Measurements from ENCODE around the gene FAM78B.

The FAM78B gene

DNA sequence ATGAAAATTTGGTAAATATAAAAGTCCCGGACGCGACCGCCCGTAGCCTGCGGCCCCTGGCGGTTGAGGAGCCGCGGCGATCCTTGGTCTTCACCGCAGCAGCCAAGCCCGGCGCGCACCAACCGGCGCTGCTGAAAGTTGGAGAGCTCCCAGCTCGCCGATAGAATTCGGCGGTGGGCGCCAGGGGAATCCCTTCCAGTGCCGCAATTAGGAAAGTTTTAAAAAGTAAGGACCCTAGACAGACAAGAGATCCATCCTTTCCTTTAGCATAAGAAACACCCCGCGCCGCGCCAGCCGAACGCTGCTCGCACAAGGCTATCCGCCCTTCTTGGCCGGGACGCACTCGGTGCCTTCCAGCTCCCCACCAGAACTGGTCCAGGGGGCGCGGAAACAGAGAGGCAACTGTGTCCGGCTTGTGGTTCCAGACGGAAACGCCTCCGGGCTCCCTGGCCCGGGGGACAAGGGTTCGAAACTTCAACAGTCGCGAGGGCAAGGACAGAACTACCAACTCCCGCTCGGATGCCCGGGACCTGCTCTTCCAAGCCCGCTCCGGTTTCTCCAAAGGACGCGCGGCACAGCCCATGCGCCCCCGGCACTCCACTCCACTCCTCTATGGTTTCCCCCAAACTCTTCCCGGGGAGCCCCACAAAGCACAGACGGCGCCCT lies 1.7 kb downstream of the FAM78B start:
- no peak for DNase-seq (ENCODE audit: low read depth)

GRCh38 chr1:166164646-166164994 lies 2.2 kb downstream of the FAM78B start:
- DNase-seq (ENCODE audit: low read depth), result no peak

- no peak for DNase-seq (ENCODE audit: low read depth)
These were observed 7.1 kb downstream of the FAM78B start for GRCh38 chr1:166159656-166160055.

DNA sequence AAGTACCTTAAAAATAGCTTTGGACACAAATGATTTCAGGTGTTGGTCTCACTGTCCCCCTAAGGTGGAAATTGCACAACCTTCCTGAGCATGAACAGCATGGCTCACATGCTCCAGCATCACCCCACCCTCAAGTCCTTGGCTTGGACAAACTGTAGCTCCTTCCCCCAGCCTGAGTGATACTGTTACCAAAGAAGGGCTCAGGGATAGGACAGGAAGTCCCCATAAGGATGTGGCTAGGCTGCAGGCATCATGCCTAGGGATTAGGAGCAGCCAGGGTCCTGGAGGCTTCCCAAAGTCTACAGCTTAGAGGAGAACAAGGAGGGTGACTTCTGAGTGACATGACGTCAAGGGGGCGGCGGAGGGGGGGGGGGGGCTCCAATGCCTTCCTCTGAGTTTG lies 10.1 kb downstream of the FAM78B start:
- DNase-seq (ENCODE audit: low read depth), result no peak

DNA sequence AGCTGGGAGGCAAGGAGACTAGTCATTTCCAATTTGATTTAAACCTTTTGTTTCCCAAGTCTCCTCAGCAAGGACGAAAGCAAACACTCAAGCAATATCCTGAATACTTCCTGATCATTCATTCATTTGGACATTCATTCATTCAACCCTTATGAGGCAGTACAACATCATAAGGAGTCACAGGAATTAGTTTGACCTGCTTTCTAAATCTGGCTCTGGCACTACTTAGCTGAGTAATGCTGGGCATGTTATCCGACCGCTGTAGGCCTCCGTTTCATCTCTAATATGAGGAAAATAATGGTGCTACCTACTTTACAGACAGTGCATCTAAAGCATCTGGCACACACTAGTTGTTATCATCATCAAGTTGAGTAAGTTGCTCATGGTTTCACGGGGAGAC lies 11.7 kb downstream of the FAM78B start:
- no peak for DNase-seq (ENCODE audit: low read depth)

- no peak for DNase-seq (ENCODE audit: low read depth)
These were observed 13.1 kb downstream of the FAM78B start for GRCh38 chr1:166153525-166154314.

GRCh38 chr1:166152978-166153377 lies 13.8 kb downstream of the FAM78B start:
- DNase-seq (ENCODE audit: low read depth), result no peak

DNA sequence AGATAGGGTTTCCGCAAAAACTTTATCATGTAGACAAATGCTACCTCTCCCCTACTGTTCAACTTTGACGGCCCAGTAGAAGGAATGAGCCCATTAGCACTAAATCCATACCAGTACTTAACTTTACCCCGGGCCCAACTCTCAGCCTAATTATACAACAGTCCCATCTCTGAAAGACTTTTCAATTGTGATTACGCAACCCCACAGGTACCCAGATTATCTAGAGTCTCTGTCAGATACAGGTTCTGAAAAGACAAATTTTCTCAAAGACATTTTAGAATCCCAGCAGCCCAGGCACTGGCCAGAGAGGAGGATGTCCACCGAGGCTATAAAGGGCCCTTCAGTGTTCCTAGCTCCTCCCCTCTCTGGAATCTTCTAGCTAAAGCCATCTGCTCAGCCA lies 15.0 kb downstream of the FAM78B start:
- DNase-seq (ENCODE audit: low read depth), result no peak

GRCh38 chr1:166145499-166145898 lies 21.3 kb downstream of the FAM78B start:
- DNase-seq (ENCODE audit: low read depth), result no peak

- DNase-seq (ENCODE audit: low read depth), result no peak
These were observed 24.8 kb downstream of the FAM78B start for GRCh38 chr1:166141969-166142368.

DNA sequence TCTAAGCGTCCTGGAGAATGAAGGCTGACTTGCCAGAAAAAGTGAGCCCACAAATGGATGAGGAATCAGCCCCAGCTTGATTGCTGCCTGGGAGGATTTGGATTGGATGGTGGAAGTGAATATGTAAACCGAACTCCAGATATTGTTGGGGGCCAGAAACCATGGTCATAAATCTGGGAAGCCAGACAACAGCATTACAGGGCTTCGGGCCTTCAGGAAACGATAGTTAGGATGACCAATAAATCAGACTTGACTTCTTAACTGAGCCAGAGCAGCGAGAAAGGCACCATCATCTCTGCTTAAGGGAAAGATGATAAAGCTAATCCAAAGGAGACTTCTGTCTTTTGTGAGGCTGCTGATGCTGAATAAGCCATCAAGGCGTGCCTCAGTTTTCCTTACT lies 26.6 kb downstream of the FAM78B start:
- no peak for DNase-seq (ENCODE audit: low read depth)

- DNase-seq (ENCODE audit: low read depth), result no peak
These were observed 27.1 kb downstream of the FAM78B start for GRCh38 chr1:166139735-166140134.

- no peak for DNase-seq (ENCODE audit: low read depth)
These were observed 30.0 kb downstream of the FAM78B start for GRCh38 chr1:166136699-166137401.

GRCh38 chr1:166136222-166136621 lies 30.6 kb downstream of the FAM78B start:
- DNase-seq (ENCODE audit: low read depth), result no peak

- DNase-seq (ENCODE audit: low read depth), result no peak
These were observed 32.9 kb downstream of the FAM78B start for GRCh38 chr1:166133857-166134256.

GRCh38 chr1:166133276-166133841 lies 33.4 kb downstream of the FAM78B start:
- no peak for DNase-seq (ENCODE audit: low read depth)

DNA sequence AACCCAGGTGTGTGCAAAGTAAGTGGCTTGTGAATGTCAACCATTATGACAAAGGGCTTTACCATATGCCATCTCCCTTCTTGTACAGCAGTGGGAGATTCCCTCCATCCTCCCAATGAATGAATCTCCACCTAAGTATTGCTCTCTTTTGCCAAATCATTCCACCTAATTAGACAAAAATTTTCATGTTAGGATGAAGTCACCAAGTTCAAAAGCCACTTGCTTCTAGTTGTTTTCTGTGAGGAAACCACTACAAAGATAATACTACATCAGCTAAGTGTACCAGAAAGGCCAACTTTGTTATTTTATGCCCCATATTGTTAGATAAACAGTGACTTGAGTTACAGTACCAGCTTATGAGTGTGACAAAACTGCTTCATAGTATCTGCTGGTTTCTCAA lies 34.3 kb downstream of the FAM78B start:
- DNase-seq (ENCODE audit: low read depth), result no peak

DNA sequence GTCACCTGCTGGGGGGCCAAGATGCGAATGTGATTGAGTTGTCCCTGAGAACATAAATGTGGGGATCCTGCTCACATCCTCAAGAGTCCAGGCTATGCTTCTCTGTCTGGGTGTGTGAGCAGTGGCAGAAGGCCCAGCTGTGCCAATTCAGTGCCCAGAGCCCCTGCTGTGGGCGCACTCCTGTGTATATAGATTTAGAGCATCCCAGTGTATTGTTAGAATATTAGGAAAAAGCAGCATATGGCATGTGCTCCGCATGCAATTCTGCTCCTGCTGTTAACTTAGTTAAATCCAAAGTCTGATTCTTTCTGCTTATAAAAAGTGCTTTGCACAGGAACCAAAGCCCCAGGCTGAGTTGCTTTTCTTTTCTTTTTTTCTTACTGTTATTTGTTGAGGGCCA lies 37.8 kb downstream of the FAM78B start:
- DNase-seq (ENCODE audit: low read depth), result no peak

DNA sequence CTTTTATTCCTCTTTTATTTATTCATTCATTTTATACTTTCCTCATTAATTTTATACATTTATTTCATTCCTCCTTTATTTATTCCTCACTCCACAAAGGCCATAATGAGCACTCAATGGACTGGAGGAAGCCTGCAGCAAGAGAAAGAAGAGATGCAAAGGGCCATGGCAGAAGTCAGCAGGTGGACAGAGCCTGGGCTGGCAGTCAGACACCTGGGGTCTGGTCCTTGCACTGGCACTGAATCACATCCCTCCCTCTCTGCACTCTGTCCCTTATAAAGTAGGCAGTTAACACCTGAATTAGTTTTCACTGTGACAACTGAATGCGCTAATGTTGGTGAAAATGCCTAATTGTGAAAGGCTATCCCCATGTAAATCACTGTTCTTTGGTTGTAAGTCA lies 38.6 kb downstream of the FAM78B start:
- DNase-seq (ENCODE audit: low read depth), result no peak

DNA sequence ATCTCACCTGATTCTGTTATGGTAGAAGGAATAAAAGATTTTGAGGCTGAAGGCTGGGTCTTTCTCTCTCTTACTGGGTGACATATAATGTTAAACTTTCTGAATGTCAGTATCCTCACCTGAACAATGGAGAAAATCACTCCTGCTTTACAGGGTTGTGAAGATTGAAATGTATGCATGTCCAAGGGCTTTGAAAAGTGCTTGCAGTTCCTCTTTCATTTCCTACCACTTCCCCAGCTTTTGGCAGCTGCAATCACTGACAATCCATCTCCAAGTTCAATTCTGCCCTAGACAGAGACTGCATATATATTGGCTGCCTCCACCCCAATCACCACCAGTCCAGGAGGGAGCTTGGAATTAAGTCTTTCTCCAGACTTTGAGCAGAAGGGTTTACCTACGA lies 39.8 kb downstream of the FAM78B start:
- no peak for DNase-seq (ENCODE audit: low read depth)

GRCh38 chr1:166122873-166123466 lies 43.8 kb downstream of the FAM78B start:
- no peak for DNase-seq (ENCODE audit: low read depth)

DNA sequence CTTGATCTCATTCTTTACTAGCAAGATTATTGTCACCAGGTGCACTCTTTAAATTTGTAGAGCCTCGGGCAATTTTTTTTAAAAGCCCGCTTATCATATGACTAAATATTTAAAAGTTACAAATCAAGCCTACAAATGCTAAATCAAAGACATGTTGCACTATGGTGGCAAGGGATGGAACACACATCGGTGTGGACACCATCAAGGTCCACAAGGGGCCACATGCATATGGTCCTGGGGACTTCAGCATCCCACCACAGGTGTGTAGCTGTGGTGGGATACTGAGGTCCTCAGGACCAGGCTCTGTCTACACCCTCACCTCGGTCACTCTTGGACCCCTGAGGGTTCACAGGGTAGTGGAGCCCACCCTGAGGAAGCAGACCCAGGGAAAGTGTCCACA lies 45.8 kb downstream of the FAM78B start:
- DNase-seq (ENCODE audit: low read depth), result no peak

DNA sequence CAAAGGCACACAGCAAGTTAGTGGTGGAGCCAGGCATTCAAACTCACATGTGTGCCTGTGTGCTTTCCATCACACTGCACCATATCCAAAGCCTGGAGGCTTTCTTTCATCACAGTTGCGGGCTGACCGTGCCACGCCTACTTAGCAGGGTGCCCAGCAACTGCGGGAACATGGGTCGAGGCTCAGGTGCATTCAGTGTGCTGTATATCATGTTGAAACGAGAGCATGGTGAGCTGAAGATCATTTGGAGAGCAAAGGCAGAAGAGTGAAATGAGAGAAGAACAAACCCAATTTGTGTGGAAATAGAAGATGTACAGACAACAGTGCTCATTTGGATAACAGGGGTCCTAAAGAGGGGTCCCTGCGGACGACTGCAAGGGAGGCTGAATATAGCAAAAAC lies 46.5 kb downstream of the FAM78B start:
- DNase-seq (ENCODE audit: low read depth), result no peak
